ENCODE data around the gene PPM1F. TPM values are rescaled to one million over a fixed set of nuclear protein-coding genes. Genes with fewer than 3 reads are reported as not detected.
"Not testable (repeated sequence)": the region's sequence is repeated elsewhere in the genome, so short reads cannot be mapped to it uniquely, and the experiment has no call there.

The PPM1F gene
- polyA plus RNA-seq, 4 donors, result 33.8 to 44.9 (median 41.1) TPM

GRCh38 chr22:21903283-21903682 lies 49.4 kb downstream of the PPM1F start:
- DNase-seq (ENCODE audit: low read depth in 4 of 4, low spot score in 2 of 4), result no peak

GRCh38 chr22:21902296-21903087 lies 50.2 kb downstream of the PPM1F start:
- DNase-seq (ENCODE audit: low read depth in 4 of 4, low spot score in 2 of 4), result no peak

- DNase-seq (ENCODE audit: low read depth in 4 of 4, low spot score in 2 of 4), result no peak
Measured at GRCh38 chr22:21898354-21898896, 54.2 kb downstream of the PPM1F start.

GRCh38 chr22:21896951-21897513 lies 55.6 kb downstream of the PPM1F start:
- DNase-seq (ENCODE audit: low read depth in 4 of 4, low spot score in 2 of 4), result no peak

- not testable (repeated sequence) for DNase-seq (ENCODE audit: low read depth in 4 of 4, low spot score in 2 of 4)
Measured at GRCh38 chr22:21896275-21896674, 56.4 kb downstream of the PPM1F start.

GRCh38 chr22:21894799-21895198 lies 57.8 kb downstream of the PPM1F start:
- DNase-seq (ENCODE audit: low read depth in 4 of 4, low spot score in 2 of 4), result no peak

GRCh38 chr22:21889251-21889990 lies 63.2 kb downstream of the PPM1F start:
- no peak for DNase-seq (ENCODE audit: low read depth in 4 of 4, low spot score in 2 of 4)

- no peak for DNase-seq (ENCODE audit: low read depth in 4 of 4, low spot score in 2 of 4)
Measured at GRCh38 chr22:21887841-21888240, 64.8 kb downstream of the PPM1F start.

- not testable (repeated sequence) for DNase-seq (ENCODE audit: low read depth in 4 of 4, low spot score in 2 of 4)
Measured at GRCh38 chr22:21883930-21884329, 68.7 kb downstream of the PPM1F start.

GRCh38 chr22:21882754-21883333 lies 69.8 kb downstream of the PPM1F start:
- not testable (repeated sequence) for DNase-seq (ENCODE audit: low read depth in 4 of 4, low spot score in 2 of 4)

- DNase-seq (ENCODE audit: low read depth in 4 of 4, low spot score in 2 of 4), result no peak
Measured at GRCh38 chr22:21881841-21882753, 70.6 kb downstream of the PPM1F start.

- DNase-seq (ENCODE audit: low read depth in 4 of 4, low spot score in 2 of 4), result no peak
Measured at GRCh38 chr22:21876486-21877176, 76.0 kb downstream of the PPM1F start.

- DNase-seq (ENCODE audit: low read depth in 4 of 4, low spot score in 2 of 4), result not testable (repeated sequence)
Measured at GRCh38 chr22:21874953-21875352, 77.7 kb downstream of the PPM1F start.

- no peak for DNase-seq (ENCODE audit: low read depth in 4 of 4, low spot score in 2 of 4)
Measured at GRCh38 chr22:21873619-21874018, 79.0 kb downstream of the PPM1F start.

- not testable (repeated sequence) for DNase-seq (ENCODE audit: low read depth in 4 of 4, low spot score in 2 of 4)
Measured at GRCh38 chr22:21872741-21873140, 79.9 kb downstream of the PPM1F start.
